Activated CD8-positive, alpha-beta memory T cell treated with anti-CD3 and anti-CD28 coated beads for 36 hours (primary cell): ENCODE results near the gene BICC1. TPM values are rescaled to one million over a fixed set of nuclear protein-coding genes. Genes with fewer than 3 reads are reported as not detected.

Source experiments
- CTCF ChIA-PET: fragments of 350-600 bp; sonication (Branson Sonifier 250); formaldehyde crosslinking; loops from one replicate; lab custom pipeline; 2021; ENCODE audit warnings: antibody characterized with exemption; lab: Charles Lee
- POLR2A ChIA-PET: fragments of 350-600 bp; sonication (Branson Sonifier 250); formaldehyde crosslinking; loops from one replicate; lab custom pipeline; 2021; ENCODE audit warnings: antibody characterized with exemption; lab: Charles Lee
- total RNA-seq, 2 experiments: library from RNA; stranded (reverse); gene quantifications; one replicate each; pipeline ENCODE4 v1.2.3, GENCODE V29; 2021

The BICC1 gene, protein sequence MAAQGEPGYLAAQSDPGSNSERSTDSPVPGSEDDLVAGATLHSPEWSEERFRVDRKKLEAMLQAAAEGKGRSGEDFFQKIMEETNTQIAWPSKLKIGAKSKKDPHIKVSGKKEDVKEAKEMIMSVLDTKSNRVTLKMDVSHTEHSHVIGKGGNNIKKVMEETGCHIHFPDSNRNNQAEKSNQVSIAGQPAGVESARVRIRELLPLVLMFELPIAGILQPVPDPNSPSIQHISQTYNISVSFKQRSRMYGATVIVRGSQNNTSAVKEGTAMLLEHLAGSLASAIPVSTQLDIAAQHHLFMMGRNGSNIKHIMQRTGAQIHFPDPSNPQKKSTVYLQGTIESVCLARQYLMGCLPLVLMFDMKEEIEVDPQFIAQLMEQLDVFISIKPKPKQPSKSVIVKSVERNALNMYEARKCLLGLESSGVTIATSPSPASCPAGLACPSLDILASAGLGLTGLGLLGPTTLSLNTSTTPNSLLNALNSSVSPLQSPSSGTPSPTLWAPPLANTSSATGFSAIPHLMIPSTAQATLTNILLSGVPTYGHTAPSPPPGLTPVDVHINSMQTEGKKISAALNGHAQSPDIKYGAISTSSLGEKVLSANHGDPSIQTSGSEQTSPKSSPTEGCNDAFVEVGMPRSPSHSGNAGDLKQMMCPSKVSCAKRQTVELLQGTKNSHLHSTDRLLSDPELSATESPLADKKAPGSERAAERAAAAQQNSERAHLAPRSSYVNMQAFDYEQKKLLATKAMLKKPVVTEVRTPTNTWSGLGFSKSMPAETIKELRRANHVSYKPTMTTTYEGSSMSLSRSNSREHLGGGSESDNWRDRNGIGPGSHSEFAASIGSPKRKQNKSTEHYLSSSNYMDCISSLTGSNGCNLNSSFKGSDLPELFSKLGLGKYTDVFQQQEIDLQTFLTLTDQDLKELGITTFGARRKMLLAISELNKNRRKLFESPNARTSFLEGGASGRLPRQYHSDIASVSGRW
- total RNA-seq: not detected

DNA sequence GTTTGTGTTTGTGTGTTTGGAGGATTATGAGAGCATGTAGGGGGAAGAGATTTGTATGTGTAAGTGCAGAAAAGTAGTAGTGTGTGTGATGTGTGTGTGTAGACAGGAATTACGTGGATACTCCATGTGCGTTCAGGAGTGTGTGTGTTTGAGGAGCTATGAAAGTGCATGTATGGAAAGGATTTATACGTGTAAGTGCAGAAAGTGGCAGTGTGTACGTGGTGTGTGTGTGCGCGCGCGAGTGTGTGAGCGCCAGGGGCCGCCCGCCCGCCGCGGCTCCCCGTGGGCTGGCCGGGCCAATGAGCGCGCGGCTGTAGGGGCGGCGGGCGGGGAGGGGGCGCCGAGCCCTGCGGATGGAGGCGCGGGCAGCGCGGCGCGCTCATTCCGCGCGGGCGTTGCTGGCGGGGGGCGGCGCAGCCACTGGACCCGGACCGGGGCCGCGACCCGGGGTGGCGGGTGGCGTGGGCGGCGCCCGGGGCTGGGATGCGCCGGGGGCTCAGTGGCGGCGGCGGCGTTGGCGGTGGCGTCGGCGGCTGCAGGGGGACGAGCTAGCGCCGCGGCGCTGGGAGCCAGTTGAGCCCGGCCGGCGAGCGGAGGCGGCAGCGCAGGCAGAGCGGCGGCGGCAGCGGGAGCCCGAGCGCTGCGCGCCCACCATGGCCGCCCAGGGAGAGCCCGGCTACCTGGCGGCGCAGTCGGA, at the start of gene BICC1:
BICC1 (plus strand) TSS at position 382 of the 697 bp plus-strand sequence; CDS start at position 654, 272 bp downstream.
- ChIA-PET CTCF (no interaction called here), POLR2A (no interaction called here)

DNA sequence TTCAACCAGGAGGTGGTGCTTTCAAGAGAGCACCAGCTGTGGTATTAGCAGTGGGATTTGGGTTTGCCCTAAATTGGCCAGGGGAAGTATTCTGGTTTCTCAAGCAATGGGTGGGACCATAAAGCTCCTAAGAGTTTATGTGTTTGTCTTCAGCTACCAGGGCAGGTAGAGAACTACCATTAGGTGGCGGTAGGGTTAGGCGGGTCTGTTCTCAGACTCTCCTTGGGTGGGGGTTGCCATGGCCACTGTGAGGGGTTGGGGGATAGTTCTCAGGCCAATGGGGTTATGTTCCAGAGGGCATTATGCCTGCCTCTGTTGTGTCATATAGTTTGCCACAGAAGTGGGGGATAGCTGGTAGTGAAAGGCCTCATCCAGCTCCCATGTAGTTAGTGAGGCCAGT, 47.7 kb upstream of the BICC1 start:
- POLR2A ChIA-PET: no interaction called here
- CTCF ChIA-PET: no interaction called here

DNA sequence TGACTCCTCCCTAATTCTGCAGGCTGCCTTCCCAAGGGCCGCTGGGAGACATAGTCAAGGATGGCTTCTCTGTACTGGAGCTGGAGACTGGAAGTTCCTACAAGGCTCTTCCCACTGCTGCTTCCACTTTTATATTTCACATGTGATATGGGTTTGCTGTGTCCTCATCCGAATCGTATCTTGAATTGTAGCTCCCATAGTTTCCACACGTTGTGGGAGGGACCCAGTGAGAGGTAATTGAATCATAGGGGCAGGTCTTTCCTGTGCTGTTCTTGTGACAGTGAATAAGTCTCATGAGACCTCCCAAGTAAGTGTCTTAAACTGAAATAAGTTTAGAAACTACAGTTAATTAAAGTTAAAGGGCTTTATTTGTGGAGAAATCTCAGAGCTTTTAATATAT, 47.0 kb upstream of the BICC1 start:
- ChIA-PET CTCF (no interaction called here), POLR2A (no interaction called here)

DNA sequence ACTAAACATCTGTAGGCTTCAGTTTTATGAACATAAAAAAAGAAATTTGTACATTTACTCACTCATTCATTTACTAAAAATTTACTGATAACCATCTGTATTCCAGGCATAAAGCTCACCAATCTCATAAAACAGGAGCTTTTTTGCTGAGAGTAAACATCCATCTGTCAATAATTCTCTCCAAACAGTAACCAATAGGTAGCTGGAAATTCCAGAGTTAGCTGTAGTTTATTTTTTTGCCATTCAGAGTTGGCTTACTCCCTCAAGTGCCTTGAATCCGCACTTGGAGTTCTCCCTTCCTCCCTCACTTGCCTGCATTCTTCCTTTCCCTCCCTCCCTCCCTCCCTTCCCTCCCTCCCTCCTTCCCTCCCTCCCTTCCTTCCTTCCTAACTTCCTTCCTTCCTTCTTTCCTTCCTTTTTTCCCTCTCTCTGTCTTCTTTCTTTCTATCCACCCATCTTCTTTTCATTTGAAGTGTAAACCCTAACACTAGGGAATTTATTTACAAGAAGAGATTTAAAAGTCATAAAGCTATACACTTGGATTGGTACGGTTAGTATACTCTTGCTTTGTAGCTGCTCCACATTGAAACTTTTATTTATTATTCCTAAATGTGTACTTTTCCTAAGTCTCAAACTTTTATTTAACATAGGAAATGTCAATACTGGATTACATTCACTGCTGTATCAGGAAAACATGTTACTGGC, 44.6 kb upstream of the BICC1 start:
- POLR2A ChIA-PET: no interaction called here
- CTCF ChIA-PET: no interaction called here

DNA sequence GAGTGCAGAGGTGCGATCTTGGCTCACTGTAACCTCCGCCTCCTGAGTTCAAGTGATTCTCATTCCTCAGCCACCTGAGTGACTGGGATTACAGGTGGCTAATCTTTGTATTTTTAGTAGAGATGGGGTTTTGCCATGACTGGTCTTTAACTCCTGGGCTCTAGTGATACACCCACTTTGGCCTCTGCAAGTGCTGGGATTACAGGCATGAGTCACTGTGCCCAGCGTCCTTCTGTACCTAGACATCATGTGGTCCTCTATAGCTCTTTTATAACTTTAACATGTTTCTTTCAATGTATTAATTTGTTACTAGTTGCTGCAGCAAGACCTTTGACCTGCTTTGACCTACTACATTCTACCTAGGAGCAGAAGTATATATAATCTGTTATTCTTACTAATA, 38.7 kb upstream of the BICC1 start:
- ChIA-PET CTCF (no interaction called here), POLR2A (no interaction called here)

DNA sequence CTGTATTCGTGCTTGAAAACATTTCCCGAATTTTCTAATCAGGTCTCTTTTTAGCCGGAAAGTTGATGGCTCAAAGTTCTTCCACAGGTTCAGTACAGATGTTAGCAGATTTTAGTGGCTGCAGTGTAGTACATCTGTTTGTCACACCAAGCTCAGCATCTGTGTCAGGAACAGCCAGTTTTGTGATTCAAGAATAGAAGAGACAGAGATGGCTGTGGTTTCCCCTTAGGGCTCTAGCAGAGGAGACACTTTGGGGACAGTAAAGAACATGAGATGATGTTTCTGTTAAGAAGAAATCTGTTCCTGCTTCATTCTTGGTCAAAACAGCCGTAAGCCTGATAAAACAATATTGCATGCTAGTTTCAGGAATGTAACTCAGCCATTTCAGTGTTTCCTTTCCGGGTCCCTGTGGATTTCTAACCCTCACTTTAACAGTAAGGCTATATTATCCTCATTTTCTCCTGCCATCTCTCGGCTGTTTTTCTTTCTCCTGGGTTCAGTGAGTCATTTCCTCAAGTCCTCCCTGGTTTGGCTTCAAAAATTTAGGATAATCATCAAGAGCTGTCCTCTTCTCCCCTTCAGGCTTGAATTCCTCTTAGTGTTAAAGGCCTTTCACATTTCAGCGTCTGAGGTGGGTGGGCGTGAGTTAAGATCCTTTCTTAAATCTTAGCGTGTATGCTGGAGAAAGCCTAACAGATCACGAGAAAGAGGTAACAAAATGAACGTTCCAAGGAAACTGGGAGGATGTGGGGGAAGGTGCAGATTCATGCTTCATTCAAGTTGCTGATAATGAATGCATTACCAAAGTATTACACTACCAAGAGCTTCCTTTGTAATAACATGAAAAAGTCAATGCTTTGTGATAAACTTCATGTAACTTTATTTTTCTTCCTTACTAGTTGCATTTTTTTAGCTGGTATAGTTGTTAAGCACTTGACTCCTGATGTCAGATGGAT, 37.1 kb upstream of the BICC1 start:
- CTCF ChIA-PET: no interaction called here
- POLR2A ChIA-PET: no interaction called here

DNA sequence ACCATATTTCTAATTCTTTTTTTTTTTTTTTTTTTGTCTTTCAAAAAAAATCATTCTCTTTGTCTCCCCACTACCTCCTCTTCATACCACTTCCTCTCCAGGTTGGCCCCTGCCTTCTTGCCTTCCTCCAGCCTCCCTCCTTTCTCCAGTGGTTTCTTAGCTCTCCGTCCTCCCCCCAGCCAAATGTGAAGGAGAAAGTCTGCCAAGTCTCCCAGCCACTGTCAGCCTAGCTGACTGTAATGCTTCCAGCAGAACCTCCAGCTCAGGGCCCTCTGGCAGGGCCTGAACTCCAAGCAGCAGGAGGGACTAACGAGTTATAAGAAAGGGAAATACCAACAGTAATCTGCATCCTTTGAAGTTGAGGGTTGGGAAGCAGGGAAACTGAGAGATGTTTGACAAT, 35.5 kb upstream of the BICC1 start:
- CTCF ChIA-PET: no interaction called here
- POLR2A ChIA-PET: no interaction called here

DNA sequence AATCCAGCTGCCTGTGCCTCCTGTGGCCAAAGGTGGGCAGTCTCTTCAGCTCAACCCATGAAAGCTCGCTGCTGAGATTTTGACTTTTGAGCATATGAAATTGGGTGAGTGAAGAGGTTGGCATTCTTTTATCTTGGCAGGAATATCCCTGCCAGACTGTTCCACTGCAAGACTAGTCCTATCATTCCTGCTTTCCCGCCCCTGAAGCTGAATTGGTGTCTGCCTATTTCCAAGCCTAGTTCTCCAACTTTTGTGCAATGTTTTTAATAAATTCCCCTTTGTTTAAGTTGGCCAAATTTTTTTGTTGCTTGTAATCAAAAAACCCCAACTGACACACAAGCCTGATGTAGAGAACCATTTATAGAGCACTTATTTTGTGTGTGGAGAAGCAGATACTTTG, 34.8 kb upstream of the BICC1 start:
- ChIA-PET POLR2A (no interaction called here), CTCF (no interaction called here)

DNA sequence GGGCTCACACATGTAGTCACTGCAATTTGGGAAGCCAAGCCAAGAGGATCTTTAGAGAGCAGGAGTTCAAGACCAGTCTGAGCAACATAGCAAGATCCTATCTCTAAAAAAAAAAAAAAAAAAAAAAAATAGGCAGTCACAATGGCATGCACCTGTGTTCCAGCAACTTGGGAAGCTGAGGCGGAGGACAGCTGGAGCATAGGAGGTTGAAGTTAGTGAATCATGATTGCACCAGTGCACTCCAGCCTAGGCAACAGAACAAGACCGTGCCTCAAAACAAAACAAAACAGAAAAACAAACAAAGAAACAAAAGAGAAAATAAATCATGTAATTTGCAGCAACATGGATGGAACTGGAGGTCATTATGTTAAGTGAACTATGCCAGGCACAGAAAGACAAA, 33.6 kb upstream of the BICC1 start:
- POLR2A ChIA-PET: no interaction called here
- CTCF ChIA-PET: no interaction called here

DNA sequence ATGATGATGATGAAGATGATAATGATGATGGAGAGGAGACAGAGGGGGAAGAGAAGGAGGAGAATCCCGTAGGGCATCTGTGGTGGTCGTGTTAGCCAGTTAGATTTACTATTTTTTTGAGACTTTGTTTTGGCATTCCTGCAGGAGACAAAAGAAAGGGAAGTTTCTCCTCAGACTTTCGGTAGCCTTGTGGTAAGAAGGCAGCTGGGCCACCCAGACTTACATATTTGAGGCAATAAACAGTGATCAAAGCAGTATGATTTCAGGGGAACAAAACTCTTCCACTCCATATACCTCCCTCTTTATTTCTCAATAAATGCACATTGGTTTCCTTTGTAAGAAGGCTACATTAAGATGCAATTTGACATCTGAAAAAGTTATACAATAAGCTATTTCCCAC, 32.4 kb upstream of the BICC1 start:
- ChIA-PET CTCF (interaction anchor here (0.9 kb wide), 1 partner anchor 51 kb away, joined by 3 read pairs; no protein-coding TSS in a partner anchor), POLR2A (no interaction called here)

DNA sequence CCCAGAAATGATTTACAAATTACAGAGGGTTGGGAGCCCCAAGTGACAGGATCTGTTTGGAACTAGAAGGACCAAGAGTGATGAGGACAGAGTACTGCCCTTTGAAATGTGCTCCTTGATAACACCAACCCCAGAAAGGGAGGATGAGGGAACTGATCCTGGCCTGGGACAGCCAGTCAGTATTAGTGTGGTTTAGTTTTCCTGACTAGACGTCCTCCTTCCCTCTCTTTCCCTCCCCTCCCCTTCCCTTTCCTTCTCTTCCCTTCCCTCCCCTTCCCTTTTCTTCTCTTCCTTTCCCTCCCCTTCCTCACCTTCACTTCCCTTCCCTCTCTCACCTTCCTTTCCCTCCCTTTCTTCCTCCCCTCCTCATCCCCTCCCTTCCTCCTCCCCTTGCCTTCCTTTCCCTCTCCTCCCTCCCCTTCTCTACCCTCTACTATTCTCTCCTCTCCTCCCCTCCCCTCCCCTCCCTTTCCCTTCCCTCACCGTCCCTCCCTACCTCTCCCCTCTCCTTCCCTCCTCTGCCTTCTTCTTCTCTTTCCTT, 31.0 kb upstream of the BICC1 start:
- CTCF ChIA-PET: no interaction called here
- POLR2A ChIA-PET: no interaction called here

DNA sequence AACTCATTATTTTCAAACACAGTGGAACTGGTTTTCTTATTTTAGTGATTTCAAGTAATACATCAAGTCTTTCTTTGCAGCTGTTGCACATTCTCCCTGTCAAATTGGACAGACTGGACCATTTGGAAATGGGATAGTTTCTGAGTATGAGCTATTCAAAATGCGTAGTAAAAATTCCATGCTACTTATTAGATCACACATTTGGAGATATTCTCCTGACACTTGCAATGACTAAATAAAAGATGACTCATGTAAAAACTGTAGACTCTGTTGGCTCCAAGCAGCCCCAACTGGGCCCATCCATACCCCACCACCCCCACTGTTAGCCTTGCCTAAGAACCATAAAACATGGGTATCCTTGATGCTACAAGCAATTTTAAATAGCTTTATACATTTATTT, 25.9 kb upstream of the BICC1 start:
- ChIA-PET CTCF (no interaction called here), POLR2A (no interaction called here)

DNA sequence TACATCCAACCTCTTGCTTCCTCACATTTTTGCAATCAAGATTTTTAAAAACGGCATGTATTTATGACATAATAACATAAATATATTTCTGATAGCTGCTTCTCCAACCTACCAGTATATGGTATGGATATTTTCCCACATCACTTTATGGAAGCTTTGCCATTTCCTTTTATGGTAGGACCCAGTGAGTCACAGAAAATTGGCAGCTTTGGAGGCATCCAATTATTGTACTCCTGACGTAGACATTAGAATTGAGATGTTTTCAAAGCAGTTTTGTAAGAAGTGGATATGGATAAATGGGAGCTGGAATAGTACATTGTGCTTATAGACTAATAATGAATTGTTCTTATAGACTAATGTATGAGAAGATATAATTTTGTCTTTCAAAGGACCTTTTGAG, 23.8 kb upstream of the BICC1 start:
- ChIA-PET CTCF (no interaction called here), POLR2A (no interaction called here)

DNA sequence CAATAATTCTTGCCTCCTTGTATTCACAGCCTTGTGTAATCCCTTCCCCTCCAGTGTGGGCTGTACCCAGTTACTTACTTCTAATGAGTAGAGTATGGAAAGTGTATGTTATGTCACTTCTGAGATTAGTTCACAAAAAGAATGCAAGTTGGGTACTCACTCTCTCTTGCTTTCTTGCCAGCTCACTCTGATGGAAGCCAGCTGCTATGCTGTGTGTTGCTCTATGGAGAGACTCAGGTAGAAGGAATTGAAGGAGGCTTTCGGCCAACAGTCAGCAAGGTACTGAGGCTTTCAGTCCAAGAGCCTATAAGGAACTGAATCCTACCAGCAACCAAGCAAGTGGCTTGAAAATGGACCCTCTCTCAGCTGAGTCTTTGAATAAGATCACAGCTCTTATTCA, 9.7 kb upstream of the BICC1 start:
- ChIA-PET CTCF (no interaction called here), POLR2A (no interaction called here)

DNA sequence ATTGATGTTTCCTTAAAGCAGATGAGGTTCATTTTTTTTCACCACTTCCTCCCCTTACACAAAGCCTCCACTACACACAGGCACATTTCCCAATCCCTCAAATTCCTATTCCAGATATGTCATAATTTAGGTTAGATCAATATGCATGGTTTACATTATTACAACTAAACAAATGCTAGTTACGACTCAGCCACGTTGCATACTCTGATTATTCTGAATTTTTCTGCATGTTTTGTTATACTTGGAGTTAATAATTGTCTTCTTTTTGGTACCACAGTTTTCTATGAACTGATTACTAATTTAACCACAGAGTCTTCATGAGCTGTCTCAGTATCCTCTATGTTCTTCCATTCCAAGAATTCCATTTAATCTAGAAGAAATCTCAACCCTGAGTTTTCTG, 4.4 kb upstream of the BICC1 start:
- POLR2A ChIA-PET: no interaction called here

DNA sequence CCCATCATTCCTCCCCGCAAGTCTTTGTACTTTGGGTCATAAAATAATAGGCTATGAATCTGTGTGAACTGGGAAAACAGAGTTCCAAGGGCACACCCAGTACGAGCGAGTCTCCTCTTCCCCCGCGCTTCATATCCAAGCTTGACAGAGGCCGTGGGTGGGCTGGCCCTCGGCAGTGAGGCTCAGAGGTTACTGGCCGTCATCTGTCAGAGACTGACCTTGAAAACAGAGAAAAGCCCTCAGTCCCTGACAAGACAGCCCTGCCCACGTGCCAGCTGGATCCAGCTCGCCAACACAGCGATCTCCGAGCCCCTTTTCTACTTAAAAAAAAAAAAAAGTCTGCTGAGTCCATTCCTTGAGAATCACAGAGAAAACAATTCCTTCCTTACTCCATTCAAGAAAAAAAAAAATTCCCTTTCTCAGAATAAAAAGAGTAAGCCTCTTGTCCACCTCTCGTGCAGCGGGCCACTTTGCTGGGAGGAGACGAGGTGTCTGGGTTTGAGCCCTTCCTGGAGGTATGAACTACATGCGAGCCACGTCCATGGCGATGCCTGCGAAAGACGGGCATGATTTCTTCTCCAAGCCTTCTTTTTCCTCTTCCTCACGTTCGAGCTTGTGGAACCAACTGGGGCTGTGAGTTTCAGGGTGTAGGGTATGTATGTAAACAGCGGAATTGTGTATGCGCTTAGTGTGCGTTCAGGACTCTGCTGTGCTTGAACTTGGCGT, 744 bp upstream of the BICC1 start:
- ChIA-PET CTCF (no interaction called here), POLR2A (no interaction called here)

More for the DNA sequence above, 4.4 kb upstream of the BICC1 start:
- CTCF ChIA-PET: no interaction called here
